GM12892 (cell line): ENCODE data around the gene TMEM80. TPM values are rescaled to one million over a fixed set of nuclear protein-coding genes. Genes with fewer than 3 reads are reported as not detected.
"Not testable (repeated sequence)": the region's sequence is repeated elsewhere in the genome, so short reads cannot be mapped to it uniquely, and the experiment has no call there.

Experiments used
- DNase-seq: peaks from one replicate; pipeline ENCODE4 v3.0.0; 2011; ENCODE audit not compliant: insufficient read length
- FAIRE-seq: peaks from 2 replicates; lab custom pipeline; 2011; peaks lifted over from hg19 to GRCh38; lab: Jason Lieb, UNC
- POLR2A ChIP-seq: IDR thresholded peaks from 2 replicates; pipeline ENCODE4 v1.6.1; 2011; ENCODE audit warnings: low read depth, low read length, control low read depth
- POLR2AphosphoS5 ChIP-seq: IDR thresholded peaks from 2 replicates; pipeline ENCODE4 v1.6.1; 2011; ENCODE audit warnings: low read depth, low read length, control low read depth
- TAF1 ChIP-seq: IDR thresholded peaks from 2 replicates; pipeline ENCODE4 v1.6.1; 2011; ENCODE audit warnings: low read depth, mild to moderate bottlenecking, control low read depth, low read length, borderline replicate concordance
- polyA plus RNA-seq: library from polyadenylated mRNA; unstranded; fragments of >200 nt; gene quantifications from one replicate; pipeline ENCODE4 v1.2.1, GENCODE V29; 2012; ENCODE audit warnings: missing spikeins, inconsistent platforms; ENCODE audit not compliant: missing spikeins

TMEM80 gene
- polyA plus RNA-seq = 13.3 TPM

GRCh38 chr11:695538-696248, at the start of gene TMEM80:
Gene TMEM80 (plus strand): TSS chr11:695816. CDS start chr11:695828, 12 bp downstream.
- no peak for FAIRE-seq
- TF ChIP-seq TAF1 (peak; percentile 72; the same call in 1 of the 2 replicates), POLR2A (peak; percentile 83; the same call in 1 of the 2 replicates), POLR2AphosphoS5 (no peak)
- DNase-seq = no peak

- no peak for FAIRE-seq
- TF ChIP-seq POLR2A = no peak
- TF ChIP-seq TAF1 = no peak
- no peak for TF ChIP-seq POLR2AphosphoS5
- DNase-seq = no peak
Measured at GRCh38 chr11:646214-646613, 49.4 kb upstream of the TMEM80 start.

- not testable (repeated sequence) for FAIRE-seq, DNase-seq
Measured at GRCh38 chr11:647672-648158, 47.9 kb upstream of the TMEM80 start.

GRCh38 chr11:650482-650881, 45.1 kb upstream of the TMEM80 start:
- DNase-seq = no peak
- TF ChIP-seq POLR2AphosphoS5 = no peak
- no peak for TF ChIP-seq POLR2A
- TF ChIP-seq TAF1 = no peak
- no peak for FAIRE-seq

- FAIRE-seq, DNase-seq: not testable (repeated sequence)
Measured at GRCh38 chr11:653136-653535, 42.5 kb upstream of the TMEM80 start.

- FAIRE-seq (no peak), DNase-seq (no peak)
- TF ChIP-seq POLR2AphosphoS5 (no peak), TAF1 (no peak), POLR2A (no peak)
Measured at GRCh38 chr11:653837-654236, 41.8 kb upstream of the TMEM80 start.

GRCh38 chr11:654444-654843, 41.2 kb upstream of the TMEM80 start:
- FAIRE-seq, DNase-seq: not testable (repeated sequence)

GRCh38 chr11:655036-655726, 40.4 kb upstream of the TMEM80 start:
- TF ChIP-seq TAF1 = no peak
- FAIRE-seq = no peak
- DNase-seq = no peak

- DNase-seq (no peak), FAIRE-seq (no peak)
- TF ChIP-seq POLR2A = no peak
- no peak for TF ChIP-seq POLR2AphosphoS5
- TF ChIP-seq TAF1 = no peak
Measured at GRCh38 chr11:656426-656825, 39.2 kb upstream of the TMEM80 start.

GRCh38 chr11:656866-657265, 38.8 kb upstream of the TMEM80 start:
- no peak for TF ChIP-seq POLR2AphosphoS5
- TF ChIP-seq TAF1 = no peak
- TF ChIP-seq POLR2A = no peak
- FAIRE-seq (no peak), DNase-seq (no peak)

GRCh38 chr11:657691-658126, 37.9 kb upstream of the TMEM80 start:
- DNase-seq (no peak), FAIRE-seq (no peak)
- TF ChIP-seq TAF1 (no peak), POLR2AphosphoS5 (no peak), POLR2A (no peak)

GRCh38 chr11:659532-660085, 36.0 kb upstream of the TMEM80 start:
- DNase-seq = no peak
- no peak for FAIRE-seq
- TF ChIP-seq POLR2A (no peak), TAF1 (no peak), POLR2AphosphoS5 (no peak)
